IMR-90 (cell line): ENCODE data around the gene GLB1L. TPM values are rescaled to one million over a fixed set of nuclear protein-coding genes. Genes with fewer than 3 reads are reported as not detected.

Experiments
- ATAC-seq: fragments of 200-7000 bp; cut with Tn5 transposase; 2 replicates; pipeline ENCODE4 v1.9.1; 2020; ENCODE audit warnings: low read depth, mild to moderate bottlenecking, moderate library complexity
- BruUV-seq: library from RNA; stranded (reverse); fragments of 400-500 nt; replicated peaks from 2 replicates; lab custom pipeline; 2021; lab: Mats Ljungman, UMichigan
- CTCF ChIA-PET: fragments of 300-600 bp; formaldehyde crosslinking; extraction: SDS; loops from one replicate; lab custom pipeline; 2021; ENCODE audit warnings: antibody characterized with exemption; lab: Yijun Ruan, JAX
- POLR2A ChIA-PET: fragments of 300-600 bp; sonication (Branson Sonifier 250); formaldehyde crosslinking; loops from one replicate; lab custom pipeline; 2022; ENCODE audit warnings: antibody characterized with exemption; ENCODE audit not compliant: unreplicated experiment; lab: Charles Lee
- DNase-seq: peaks from one replicate; pipeline ENCODE4 v3.0.0; 2013
- H2AFZ ChIP-seq: replicated peaks from 2 replicates; pipeline ENCODE3; 2013; ENCODE audit warnings: low read length, mild to moderate bottlenecking; ENCODE audit not compliant: poor library complexity
- H2AK5ac ChIP-seq: 2 replicates; pipeline ENCODE4 v1.6.1; 2013; ENCODE audit warnings: low read depth, low read length, inconsistent platforms
- H2AK9ac ChIP-seq: replicated peaks from 2 replicates; pipeline ENCODE3; 2013; ENCODE audit warnings: mild to moderate bottlenecking, low read depth, low read length, moderate library complexity; ENCODE audit not compliant: poor library complexity
- H2BK120ac ChIP-seq: 2 replicates; pipeline ENCODE4 v1.6.1; 2013; ENCODE audit warnings: low read depth, low read length, inconsistent platforms
- H2BK15ac ChIP-seq: 3 replicates; pipeline ENCODE4 v1.6.1; 2013; ENCODE audit warnings: low read depth, low read length, inconsistent platforms
- H2BK20ac ChIP-seq: 2 replicates; pipeline ENCODE4 v1.6.1; 2013; ENCODE audit warnings: low read depth, mild to moderate bottlenecking, inconsistent platforms, low read length, moderate library complexity
- H2BK5ac ChIP-seq: 2 replicates; pipeline ENCODE4 v1.6.1; 2013; ENCODE audit warnings: mild to moderate bottlenecking, low read depth, low read length, inconsistent platforms; ENCODE audit not compliant: poor library complexity, severe bottlenecking
- H3K14ac ChIP-seq: replicated peaks from 2 replicates; pipeline ENCODE4 v1.6.1; 2013; ENCODE audit warnings: low read depth, low read length, inconsistent platforms
- H3K18ac ChIP-seq: 2 replicates; pipeline ENCODE4 v1.6.1; 2013; ENCODE audit warnings: low read depth, low read length, control low read depth
- H3K23ac ChIP-seq: 2 replicates; pipeline ENCODE4 v1.6.1; 2013; ENCODE audit warnings: low read depth, low read length, inconsistent platforms
- H3K27ac ChIP-seq: 2 replicates; pipeline ENCODE4 v1.5.1; 2013; ENCODE audit warnings: mild to moderate bottlenecking, control low read depth, low read length; ENCODE audit not compliant: insufficient read depth
- H3K27me3 ChIP-seq: 2 replicates; pipeline ENCODE4 v1.6.1; 2013; ENCODE audit warnings: low read length; ENCODE audit not compliant: control insufficient read depth, insufficient read depth
- H3K36me3 ChIP-seq: 2 replicates; pipeline ENCODE4 v1.6.1; 2013; ENCODE audit warnings: low read length, mixed read lengths; ENCODE audit not compliant: control insufficient read depth, insufficient read depth
- H3K4ac ChIP-seq: 2 replicates; pipeline ENCODE4 v1.6.1; 2013; ENCODE audit warnings: low read depth, low read length, inconsistent platforms
- H3K4me1 ChIP-seq: 2 replicates; pipeline ENCODE4 v1.6.1; 2013; ENCODE audit warnings: low read length, mixed read lengths; ENCODE audit not compliant: control insufficient read depth, insufficient read depth
- H3K4me2 ChIP-seq: 2 replicates; pipeline ENCODE4 v1.6.1; 2013; ENCODE audit warnings: low read depth, mild to moderate bottlenecking, control low read depth, low read length, moderate library complexity
- H3K4me3 ChIP-seq: 2 replicates; pipeline ENCODE4 v1.5.1; 2013; ENCODE audit warnings: low read depth, mild to moderate bottlenecking, control low read depth, low read length, moderate library complexity; ENCODE audit not compliant: insufficient read depth
- H3K56ac ChIP-seq: 2 replicates; pipeline ENCODE4 v1.6.1; 2013; ENCODE audit warnings: low read length, inconsistent platforms; ENCODE audit not compliant: insufficient read depth; ENCODE audit errors: extremely low read depth
- H3K79me1 ChIP-seq, 2 experiments: 2 replicates each; pipeline ENCODE4 v1.6.1; 2013; ENCODE audit warnings: low read length in 2 of 2, inconsistent platforms in 1 of 2, low read depth in 1 of 2
- H3K9ac ChIP-seq: 2 replicates; pipeline ENCODE4 v1.6.1; 2013; ENCODE audit warnings: low read depth, low read length, control low read depth
- H3K9me1 ChIP-seq: 2 replicates; pipeline ENCODE4 v1.6.1; 2013; ENCODE audit warnings: low read length, inconsistent platforms; ENCODE audit not compliant: insufficient read depth
- H3K9me3 ChIP-seq: 2 replicates; pipeline ENCODE4 v1.6.1; 2013; ENCODE audit warnings: low read length; ENCODE audit not compliant: control insufficient read depth, insufficient read depth
- H4K20me1 ChIP-seq: 2 replicates; pipeline ENCODE4 v1.6.1; 2013; ENCODE audit warnings: low read length, inconsistent platforms; ENCODE audit not compliant: insufficient read depth
- H4K5ac ChIP-seq: 2 replicates; pipeline ENCODE4 v1.6.1; 2013; ENCODE audit warnings: mild to moderate bottlenecking, low read depth, low read length, control low read depth
- H4K8ac ChIP-seq, 2 experiments: 2 replicates each; pipeline ENCODE4 v1.6.1; 2013; ENCODE audit warnings: low read depth in 2 of 2, low read length in 2 of 2, control low read depth in 1 of 2, inconsistent platforms in 1 of 2
- H4K91ac ChIP-seq: 2 replicates; pipeline ENCODE4 v1.6.1; 2013; ENCODE audit warnings: low read depth, low read length, inconsistent platforms; ENCODE audit not compliant: insufficient read depth
- MAFK ChIP-seq: IDR thresholded peaks from 2 replicates; pipeline ENCODE4 v1.6.1; 2012; ENCODE audit warnings: low read depth, low read length, improper control_type of control experiment
- POLR2A ChIP-seq: IDR thresholded peaks from 2 replicates; pipeline ENCODE4 v1.6.1; 2012; ENCODE audit warnings: mild to moderate bottlenecking, low read depth, low read length
- WGBS, 2 experiments: methylation state at CpG; one replicate each; pipeline versions ENCODE4 v1.1.5 to v1.1.7; 2013; ENCODE audit warnings: missing lambda C conversion rate in 2 of 2; ENCODE audit not compliant: insufficient read length in 1 of 2; ENCODE audit errors: extremely low coverage in 2 of 2; 5-methylcytosine and 5-hydroxymethylcytosine counted together
- dilution Hi-C: fragments of 300-500 bp; cut with HindIII; formaldehyde crosslinking; loops from one replicate; pipeline ENCODE4 v1.14.3; 2018; ENCODE audit warnings: low sequenced_read_pairs; ENCODE audit not compliant: unreplicated experiment
- in situ Hi-C: fragments of 300-500 bp; cut with MboI; formaldehyde crosslinking; loops from 3 replicates; pipeline ENCODE4 v1.14.3; 2019; ENCODE audit warnings: low sequenced_read_pairs, inconsistent platforms, mixed read lengths
- intact Hi-C: fragments of 100-400 bp; cut with micrococcal nuclease; formaldehyde crosslinking; loops from 2 replicates; pipeline ENCODE4 v1.10.0; 2022
- polyA plus RNA-seq, 3 experiments: library from polyadenylated mRNA; depleted of rRNA; stranded (reverse); fragments of >200 nt; gene quantifications; 2 replicates each; pipeline ENCODE4 v1.2.3, GENCODE V29; 2012; ENCODE audit warnings: low replicate concordance in 1 of 3
- total RNA-seq: library from RNA; depleted of rRNA; stranded (reverse); fragments of >200 nt; gene quantifications from 2 replicates; pipeline ENCODE4 v1.2.3, GENCODE V29; 2012

The GLB1L gene
- total and polyA plus RNA-seq, 2 of the 4 experiments (the other 2 are of a cell fraction) = 4.1 to 6.2 TPM

- dilution Hi-C loops = no loop called here
- no peak for DNase-seq
- Histone ChIP-seq H2AK5ac (peak overlapping the region; percentile 13), H2BK5ac (no peak overlapping the region), H3K4me1 (peaks cover 38% of the 10 kb centered on the region), H2BK120ac (no peak overlapping the region; the same call in 1 of the 2 replicates), H3K18ac (no peak overlapping the region), H2AK9ac (peak overlapping the region; percentile 20), H4K5ac (no peak overlapping the region), H4K8ac (no peak overlapping the region), H3K23ac (no peak overlapping the region), H3K27ac (peak overlapping the region; percentile 9; the same call in 1 of the 2 replicates), H4K20me1 (0 out of 2 replicates have a peak, but pooled peaks cover 8% of the 10 kb centered on the region), H3K14ac (no peak overlapping the region), H3K9me1 (peaks cover 49% of the 10 kb centered on the region), H4K91ac (no peak overlapping the region), H3K27me3 (no peaks in the 10 kb centered on the region), H3K9me3 (no peaks in the 10 kb centered on the region), H3K56ac (no peak overlapping the region), H3K4me3 (no peak overlapping the region), H2BK20ac (no peak overlapping the region), H3K79me1 (peaks cover 23 to 48% of the 10 kb centered on the region in 2 experiments), H2AFZ (no peak overlapping the region), H3K4ac (no peak overlapping the region; the same call in 1 of the 2 replicates), H3K36me3 (peaks cover 21% of the 10 kb centered on the region; the same call in 1 of the 2 replicates), H3K4me2 (no peak overlapping the region), H2BK15ac (no peak overlapping the region), H3K9ac (no peak overlapping the region)
- no TSS peak for BruUV-seq
- in situ Hi-C loops = no loop called here
- POLR2A ChIA-PET = no interaction called here
- no peak for ATAC-seq
- intact Hi-C loops = no loop called here
- 100% methylated on average over 1 of the region's 17 CpGs; no CpG with 5 or more reads in 1 of the 2 experiments for WGBS, 2 experiments
- CTCF ChIA-PET = interaction anchor here (2.3 kb wide), 1 partner anchor 47 kb away, joined by 10 read pairs; no protein-coding TSS in a partner anchor
- TF ChIP-seq MAFK (no peak), POLR2A (0 out of 2 replicates have a peak, but pooled peaks have one; percentile 5)
These were observed 2.7 kb upstream of the GLB1L start for GRCh38 chr2:219247678-219248642.
